SK-N-SH (cell line): ENCODE results near the gene MCM10. TPM values are rescaled to one million over a fixed set of nuclear protein-coding genes. Genes with fewer than 3 reads are reported as not detected.

ENCODE experiments used
- EP300 ChIP-seq, 2 experiments: IDR thresholded peaks; 2 replicates each; pipeline versions ENCODE4 v1.4.0 to v1.6.1; 2012; ENCODE audit warnings: borderline replicate concordance in 1 of 2, low read depth in 1 of 2, low read length in 1 of 2
- FOXM1 ChIP-seq: IDR thresholded peaks from 2 replicates; pipeline ENCODE4 v1.4.0; 2012; ENCODE audit warnings: low read depth, mild to moderate bottlenecking
- GATA2 ChIP-seq: sonication (generic); formaldehyde crosslinking; IDR thresholded peaks from 2 replicates; pipeline ENCODE4 v1.5.0; 2020; ENCODE audit warnings: mild to moderate bottlenecking, missing genetic modification reagents
- POLR2AphosphoS5 ChIP-seq: IDR thresholded peaks from 2 replicates; pipeline ENCODE4 v1.6.1; 2012; ENCODE audit warnings: low read depth, low read length
- REST ChIP-seq: IDR thresholded peaks from 2 replicates; pipeline ENCODE4 v1.6.1; 2012; ENCODE audit warnings: mild to moderate bottlenecking, low read depth, low read length, moderate library complexity
- SIN3A ChIP-seq: IDR thresholded peaks from 2 replicates; pipeline ENCODE4 v1.6.1; 2012; ENCODE audit warnings: low read depth, mild to moderate bottlenecking, low read length, moderate library complexity, borderline replicate concordance
- TCF12 ChIP-seq: IDR thresholded peaks from 2 replicates; pipeline ENCODE4 v1.4.0; 2012
- polyA plus RNA-seq, 3 experiments: library from polyadenylated mRNA; depleted of rRNA; stranded (reverse); fragments of >200 nt; gene quantifications; 2 replicates each; pipeline ENCODE4 v1.2.3, GENCODE V29; 2012
- small RNA-seq, 7 experiments: library from RNA; depleted of rRNA; stranded (forward); fragments of <200 nt; gene quantifications; one replicate each; pipeline ENCODE3, GENCODE V24; 2012
- TF ChIP-seq, protein P1 (sequence below): IDR thresholded peaks from 2 replicates; pipeline ENCODE4 v1.4.0; 2012; ENCODE audit warnings: low read depth, borderline replicate concordance

Gene MCM10
- polyA plus RNA-seq, 1 of the 3 experiments (the other 2 are of a cell fraction), result 5.1 TPM

- TF ChIP-seq EP300 (IDR thresholded peaks at IDR 0.05; ENCODE audit: borderline replicate concordance in 1 of 2, low read depth in 1 of 2, low read length in 1 of 2) (no peak), TCF12 (no peak), POLR2AphosphoS5 (no peak), REST (no peak), SIN3A (no peak), GATA2 (CRISPR knock-in tag) (no peak), FOXM1 (no peak)
- TF ChIP-seq, protein P1, sequence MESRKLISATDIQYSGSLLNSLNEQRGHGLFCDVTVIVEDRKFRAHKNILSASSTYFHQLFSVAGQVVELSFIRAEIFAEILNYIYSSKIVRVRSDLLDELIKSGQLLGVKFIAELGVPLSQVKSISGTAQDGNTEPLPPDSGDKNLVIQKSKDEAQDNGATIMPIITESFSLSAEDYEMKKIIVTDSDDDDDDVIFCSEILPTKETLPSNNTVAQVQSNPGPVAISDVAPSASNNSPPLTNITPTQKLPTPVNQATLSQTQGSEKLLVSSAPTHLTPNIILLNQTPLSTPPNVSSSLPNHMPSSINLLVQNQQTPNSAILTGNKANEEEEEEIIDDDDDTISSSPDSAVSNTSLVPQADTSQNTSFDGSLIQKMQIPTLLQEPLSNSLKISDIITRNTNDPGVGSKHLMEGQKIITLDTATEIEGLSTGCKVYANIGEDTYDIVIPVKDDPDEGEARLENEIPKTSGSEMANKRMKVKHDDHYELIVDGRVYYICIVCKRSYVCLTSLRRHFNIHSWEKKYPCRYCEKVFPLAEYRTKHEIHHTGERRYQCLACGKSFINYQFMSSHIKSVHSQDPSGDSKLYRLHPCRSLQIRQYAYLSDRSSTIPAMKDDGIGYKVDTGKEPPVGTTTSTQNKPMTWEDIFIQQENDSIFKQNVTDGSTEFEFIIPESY, result no peak
Observed at GRCh38 chr10:13257621-13258140, 96.3 kb downstream of the MCM10 start (continued).

Small RNA genes within 50 kb of the gene (small RNA-seq; reads per million reads assigned to genes)
- gene RNU6-6P, result 0 reads per million in 7 experiments

Other genes with a start within 250 kb of the MCM10 start
- 0.02 and 0.05 TPM in 2 replicates for gene CCDC3, start 159.8 kb upstream of the MCM10 start, polyA plus RNA-seq (2012; rRNA removed)
- 21.6 and 22.4 TPM in 2 replicates for gene OPTN, start 61.4 kb upstream of the MCM10 start, polyA plus RNA-seq (2012; rRNA removed)
- not detected in 2 replicates for gene UCMA, start 72.8 kb downstream of the MCM10 start, polyA plus RNA-seq (2012; rRNA removed)
- gene PHYH, start 138.5 kb downstream of the MCM10 start, polyA plus RNA-seq (2012; rRNA removed), result 15.6 and 16.2 TPM in 2 replicates
- 64.8 and 79.8 TPM in 2 replicates for gene SEPHS1, start 186.7 kb downstream of the MCM10 start, polyA plus RNA-seq (2012; rRNA removed)